NCI-H2029 (cell line): Measurements from ENCODE around the gene LRAT.

Experiments used
- DNase-seq: peaks from one replicate; lab custom pipeline; 2025; lab: John Stamatoyannopoulos, UW

The LRAT gene

DNA sequence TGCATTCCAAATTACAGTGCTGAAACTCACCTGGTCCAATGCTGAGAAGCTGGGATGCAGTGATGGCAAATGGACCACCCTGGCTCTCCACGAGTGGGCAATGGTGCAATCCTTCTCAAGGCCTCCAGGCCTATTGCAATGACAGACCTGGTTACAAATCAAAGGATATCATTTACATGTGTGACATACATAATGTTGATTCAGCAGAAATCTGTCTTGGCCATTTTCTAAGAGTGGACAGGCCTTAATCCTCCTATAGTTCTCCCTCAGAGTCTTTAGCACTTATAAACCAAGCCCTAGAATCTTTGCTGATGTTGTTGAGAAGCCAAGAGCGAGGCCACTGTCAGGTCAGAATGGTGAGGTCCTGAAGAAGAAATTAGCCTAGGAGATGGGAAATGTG, 17.1 kb downstream of the LRAT start:
- DNase-seq: no peak

DNA sequence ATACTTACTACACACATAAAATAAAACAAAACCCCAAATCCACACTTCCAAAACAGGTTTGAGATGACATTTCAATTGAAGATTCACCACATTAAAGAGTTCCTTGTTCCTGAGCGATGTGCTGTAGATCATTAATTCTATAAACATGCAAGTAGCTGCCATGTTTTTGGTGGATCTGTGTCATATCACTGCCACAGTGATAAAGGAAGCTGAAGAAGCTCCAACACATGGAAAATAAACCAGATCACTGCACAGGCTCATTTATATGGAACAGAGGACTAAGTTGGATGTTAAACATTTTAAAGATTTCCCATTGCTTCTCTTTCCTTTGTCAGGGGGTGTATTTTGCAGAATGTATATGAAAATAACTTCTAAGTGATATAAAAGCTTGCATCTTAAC, 34.5 kb downstream of the LRAT start:
- DNase-seq: no peak

DNA sequence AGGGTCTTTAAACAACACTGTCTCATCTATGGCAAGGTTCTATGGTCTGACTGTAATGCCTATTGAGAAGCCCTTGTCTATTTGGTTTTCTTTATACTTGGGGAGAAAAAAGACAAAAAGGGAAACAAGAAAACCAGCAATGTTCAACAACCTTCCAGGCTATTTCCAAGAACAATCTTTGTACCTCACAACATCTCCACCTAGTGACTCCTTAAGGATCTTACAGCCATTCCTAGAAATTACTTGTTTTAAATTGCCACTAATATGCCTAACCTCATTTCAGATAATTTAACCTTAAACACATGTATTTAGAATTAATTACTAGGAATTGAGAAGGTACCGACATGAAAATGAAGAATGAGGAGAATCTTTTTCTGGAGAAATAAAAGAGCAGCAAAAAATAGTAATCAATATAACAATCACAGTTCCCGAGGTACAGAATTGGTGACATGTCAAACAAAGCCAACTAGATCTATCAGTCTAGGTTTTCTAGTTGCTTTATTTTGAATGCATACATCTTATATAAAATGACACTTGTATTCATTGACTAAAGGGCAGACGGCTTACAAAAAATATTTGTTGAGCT, 35.7 kb downstream of the LRAT start:
- DNase-seq: no peak

DNA sequence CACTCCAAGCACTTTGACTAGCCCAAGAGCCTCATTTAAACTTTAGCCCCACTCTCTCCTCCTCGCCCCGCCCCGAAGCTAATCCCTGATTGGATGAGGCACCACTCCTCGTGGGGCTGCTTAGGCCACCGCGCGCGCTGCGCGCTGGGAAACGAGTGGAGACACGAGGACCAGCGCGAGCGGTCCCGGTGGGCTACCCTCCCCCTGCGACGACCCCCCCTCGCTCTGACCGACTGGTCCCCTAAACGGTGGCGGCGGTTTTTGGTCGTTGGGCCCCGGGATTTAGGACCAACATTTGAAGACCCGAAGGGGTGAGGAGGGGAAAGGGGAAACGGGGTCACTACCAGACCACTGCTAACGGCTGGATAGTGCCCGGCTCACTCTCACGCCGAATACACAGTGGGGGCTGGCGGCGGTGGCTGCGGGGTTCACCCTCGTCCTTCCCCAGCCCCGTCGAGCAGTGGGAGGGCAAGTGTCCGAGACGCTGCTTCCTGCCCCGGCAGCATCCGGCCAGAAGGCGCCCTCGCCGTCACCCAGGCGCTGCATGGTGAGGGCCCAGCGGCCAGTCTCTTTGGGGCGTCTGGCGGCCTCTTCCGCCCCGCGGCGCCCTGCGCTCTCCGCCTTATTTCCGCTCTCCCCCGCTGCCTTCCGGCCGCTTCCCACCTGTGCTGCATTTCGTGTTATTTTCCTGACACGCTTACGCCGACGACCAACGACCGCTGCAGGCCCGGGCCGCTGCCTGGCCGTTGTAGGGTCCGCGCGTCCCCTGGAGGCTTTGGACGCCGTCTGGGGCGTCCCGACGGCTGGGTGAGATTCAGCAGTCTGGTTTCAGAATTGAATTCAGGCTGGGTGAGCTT, 37.6 kb downstream of the LRAT start, which contains the start of gene RBM46:
RBM46 (plus strand) TSS at position 147 of the 857 bp plus-strand sequence. CDS start 15,481 bp downstream, outside the sequence.
- DNase-seq: no peak

DNA sequence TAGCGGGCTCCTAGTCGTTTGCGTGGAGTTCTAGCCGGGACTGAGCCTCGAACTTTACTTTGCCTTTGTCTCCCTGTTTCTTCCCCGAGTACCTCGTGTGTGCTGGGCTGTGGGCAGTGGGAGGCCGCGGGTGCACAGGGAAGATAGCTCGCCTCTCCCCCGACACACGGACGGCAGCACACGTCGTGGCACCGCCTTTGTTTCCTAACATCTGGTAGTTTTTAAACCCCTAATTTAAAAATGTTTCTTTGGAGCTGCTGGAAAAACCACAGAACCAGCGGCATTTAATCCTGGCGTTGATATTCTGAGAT, 38.1 kb downstream of the LRAT start:
- no peak for DNase-seq
